AG09309 (cell line): Measurements from ENCODE around the gene RBM10.
A peak's percentile ranks its signal among the peaks of the same experiment; 100 is the strongest.

Experiments used
- DNase-seq: peaks from one replicate; pipeline ENCODE4 v3.0.0-alpha.2; 2010; ENCODE audit warnings: low read depth
- H3K4me3 ChIP-seq: 2 replicates; pipeline ENCODE4 v1.5.1; 2011; ENCODE audit warnings: mild to moderate bottlenecking, low read depth, low read length, moderate library complexity; ENCODE audit not compliant: control insufficient read depth
- TF ChIP-seq, protein P1 (sequence below): IDR thresholded peaks from 2 replicates; pipeline ENCODE4 v1.5.1; 2011; ENCODE audit warnings: mild to moderate bottlenecking, low read depth, low read length, inconsistent platforms; ENCODE audit not compliant: insufficient read depth, control insufficient read depth; ENCODE audit errors: missing control alignments

The RBM10 gene

DNA sequence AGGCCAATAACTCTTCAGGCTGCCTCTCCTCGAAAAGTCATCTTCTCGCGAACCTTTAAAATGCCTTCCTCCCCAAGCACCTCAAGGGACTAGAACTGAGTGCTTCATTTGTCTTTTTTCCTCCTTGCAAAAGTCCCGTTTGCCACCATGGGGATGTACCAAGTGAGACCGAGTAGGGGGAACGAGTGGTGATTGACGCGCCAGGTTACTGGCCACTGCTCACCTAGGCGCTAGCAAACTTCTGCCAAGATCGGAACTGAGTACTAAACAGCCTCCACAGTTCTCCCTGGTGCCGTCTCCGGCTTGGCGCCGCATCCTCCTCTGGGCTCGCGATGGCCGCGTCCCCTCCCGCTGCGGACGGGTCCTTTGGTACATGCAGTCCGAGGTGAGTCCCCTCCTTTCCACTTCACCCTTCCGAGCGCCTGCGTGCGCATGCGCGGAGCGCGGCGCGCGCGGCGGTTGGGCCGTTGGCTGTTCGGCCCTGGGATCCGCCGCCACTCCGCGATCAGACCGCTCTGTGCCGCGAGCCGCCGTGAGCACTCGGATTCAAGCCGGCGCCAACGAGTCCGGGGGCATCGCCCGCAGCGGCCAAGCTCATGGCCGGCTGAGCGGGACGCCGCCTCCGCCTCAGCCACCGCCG is 73.4 kb downstream of the RBM10 start, which contains the start of gene CDK16:
TSS of gene CDK16 (plus strand) at position 402 of the 640 bp plus-strand sequence. CDS start 4,877 bp downstream, outside the sequence.
- H3K4me3 ChIP-seq: peak within 1 kb of the TSS; percentile 88
- DNase-seq: peak; percentile 47
- TF ChIP-seq, protein P1, sequence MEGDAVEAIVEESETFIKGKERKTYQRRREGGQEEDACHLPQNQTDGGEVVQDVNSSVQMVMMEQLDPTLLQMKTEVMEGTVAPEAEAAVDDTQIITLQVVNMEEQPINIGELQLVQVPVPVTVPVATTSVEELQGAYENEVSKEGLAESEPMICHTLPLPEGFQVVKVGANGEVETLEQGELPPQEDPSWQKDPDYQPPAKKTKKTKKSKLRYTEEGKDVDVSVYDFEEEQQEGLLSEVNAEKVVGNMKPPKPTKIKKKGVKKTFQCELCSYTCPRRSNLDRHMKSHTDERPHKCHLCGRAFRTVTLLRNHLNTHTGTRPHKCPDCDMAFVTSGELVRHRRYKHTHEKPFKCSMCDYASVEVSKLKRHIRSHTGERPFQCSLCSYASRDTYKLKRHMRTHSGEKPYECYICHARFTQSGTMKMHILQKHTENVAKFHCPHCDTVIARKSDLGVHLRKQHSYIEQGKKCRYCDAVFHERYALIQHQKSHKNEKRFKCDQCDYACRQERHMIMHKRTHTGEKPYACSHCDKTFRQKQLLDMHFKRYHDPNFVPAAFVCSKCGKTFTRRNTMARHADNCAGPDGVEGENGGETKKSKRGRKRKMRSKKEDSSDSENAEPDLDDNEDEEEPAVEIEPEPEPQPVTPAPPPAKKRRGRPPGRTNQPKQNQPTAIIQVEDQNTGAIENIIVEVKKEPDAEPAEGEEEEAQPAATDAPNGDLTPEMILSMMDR: no peak

DNA sequence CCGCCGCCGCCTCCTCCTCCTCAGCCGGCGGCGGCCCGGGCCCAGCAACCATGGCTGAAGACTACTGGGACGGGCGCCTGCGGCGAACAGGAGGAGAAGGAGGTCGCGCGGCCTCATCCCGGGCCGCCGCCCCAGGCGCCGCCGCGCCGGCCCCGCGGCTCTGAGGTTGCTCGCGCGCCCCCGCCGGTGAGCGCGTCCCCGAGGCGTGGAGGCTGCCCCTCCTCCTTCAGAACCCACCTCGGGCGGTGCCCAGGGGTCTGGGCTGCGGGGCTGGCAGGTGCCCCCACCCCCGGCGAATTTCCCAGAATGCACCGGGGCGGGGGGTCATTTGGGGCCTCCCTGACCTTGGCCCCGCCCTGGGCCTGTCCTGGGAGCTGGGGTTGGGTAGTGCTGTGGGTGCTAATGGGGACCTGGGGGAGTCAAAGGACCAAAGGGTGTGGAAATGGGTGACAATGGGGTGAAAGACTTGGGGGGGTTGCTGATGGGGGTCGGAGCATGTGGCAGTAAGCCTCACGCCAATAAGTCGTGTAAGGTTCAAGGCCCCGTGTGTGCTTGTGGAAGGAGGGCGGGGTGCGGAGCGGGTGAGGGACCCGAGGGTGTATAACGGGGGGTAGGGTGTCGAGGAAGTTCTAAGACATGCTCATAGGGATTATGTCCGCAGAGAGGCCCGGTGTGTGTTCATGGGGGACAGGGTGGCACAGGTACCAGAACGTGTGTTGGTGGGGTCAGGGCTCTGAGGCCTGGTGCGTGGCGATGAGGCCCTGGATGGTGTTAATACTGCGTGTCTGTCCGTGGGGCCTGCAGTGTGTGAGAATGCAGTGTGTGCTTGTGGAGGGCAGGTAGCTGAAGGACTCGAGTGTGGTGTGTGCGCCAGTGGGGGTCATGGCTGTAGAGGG is 74.1 kb downstream of the RBM10 start:
- peak overlapping the region; percentile 88 for H3K4me3 ChIP-seq
- TF ChIP-seq, protein P1: no peak
- DNase-seq: no peak

DNA sequence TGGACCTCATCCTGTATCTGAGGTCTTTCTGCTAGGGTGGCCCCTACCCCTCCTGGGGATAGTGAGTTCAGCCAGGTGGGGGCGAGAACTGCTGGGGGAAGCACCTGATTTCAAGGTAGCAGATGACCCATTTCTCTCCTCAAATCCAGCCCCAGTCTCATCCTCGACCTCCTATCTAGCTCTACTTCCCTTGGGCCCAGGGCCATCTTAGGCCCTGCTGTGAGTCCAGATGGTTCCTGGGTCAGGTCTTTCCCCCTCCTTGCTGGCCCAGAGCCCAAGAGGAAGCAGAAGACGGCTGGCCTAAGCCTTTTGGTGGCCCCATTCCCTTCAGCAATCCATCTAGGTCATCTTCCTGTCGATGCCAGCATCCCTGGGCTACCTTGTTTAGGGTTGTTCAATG is 76.7 kb downstream of the RBM10 start:
- no peak for DNase-seq
- H3K4me3 ChIP-seq: no peak overlapping the region
- TF ChIP-seq, protein P1: no peak

DNA sequence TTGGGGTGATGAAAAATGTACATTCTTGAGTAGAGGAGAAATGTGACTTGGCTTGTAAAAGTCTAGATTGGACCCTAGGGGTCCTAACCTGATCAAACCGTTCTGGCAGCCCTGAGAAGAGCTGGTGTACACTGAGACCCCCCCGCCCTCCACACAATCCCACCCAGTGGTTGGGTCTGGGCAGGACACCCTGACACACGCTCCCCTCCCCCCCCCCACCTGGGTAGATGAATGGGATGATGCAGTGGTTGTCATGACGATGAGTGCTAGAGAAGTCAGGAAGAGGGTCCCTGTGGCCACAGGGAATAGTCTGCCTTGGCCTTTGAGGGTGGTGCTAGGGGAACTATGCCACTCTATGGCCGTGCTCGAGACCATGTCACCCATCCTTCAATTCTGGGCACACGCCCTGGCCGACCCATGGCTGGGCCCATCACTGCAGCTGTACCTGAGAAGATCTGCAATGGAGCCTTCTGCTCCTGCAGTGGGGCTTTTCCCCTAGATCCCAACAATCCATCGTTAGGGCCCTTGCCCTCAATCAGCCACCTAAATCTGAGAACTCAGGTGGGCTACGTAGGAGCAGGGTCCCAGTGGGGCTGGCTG is 77.8 kb downstream of the RBM10 start:
- TF ChIP-seq, protein P1: no peak
- DNase-seq: no peak
- H3K4me3 ChIP-seq: no peak overlapping the region

DNA sequence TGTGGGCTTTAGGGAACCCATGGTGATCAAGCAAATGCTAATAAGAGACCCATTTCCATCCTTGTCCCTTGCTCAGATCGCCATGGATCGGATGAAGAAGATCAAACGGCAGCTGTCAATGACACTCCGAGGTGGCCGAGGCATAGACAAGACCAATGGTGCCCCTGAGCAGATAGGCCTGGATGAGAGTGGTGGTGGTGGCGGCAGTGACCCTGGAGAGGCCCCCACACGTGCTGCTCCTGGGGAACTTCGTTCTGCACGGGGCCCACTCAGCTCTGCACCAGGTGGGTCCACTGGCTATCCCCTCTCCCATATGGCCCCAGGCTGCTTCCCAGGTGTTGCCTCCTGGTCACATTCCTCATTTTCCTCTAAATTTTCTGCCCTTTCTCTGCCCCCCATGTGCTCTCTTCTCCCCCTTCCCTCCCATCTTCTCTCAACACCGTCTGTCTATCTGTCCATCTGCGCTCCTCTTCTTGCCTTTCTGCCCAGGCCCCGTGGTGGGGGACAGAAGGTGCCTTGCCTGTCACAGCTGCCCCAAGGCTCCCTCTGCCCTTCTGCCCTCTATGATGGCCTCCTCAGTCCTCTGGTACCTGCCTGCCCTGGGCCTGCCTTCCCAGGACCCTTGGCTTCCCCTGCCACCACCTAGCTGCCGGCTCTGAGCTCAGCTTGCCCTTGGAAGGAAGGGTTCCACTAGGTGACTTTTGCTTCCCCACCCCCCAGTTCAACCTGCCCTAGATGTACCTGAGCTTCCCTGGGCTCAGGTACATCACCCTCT is 78.6 kb downstream of the RBM10 start:
- DNase-seq: no peak
- no peak overlapping the region for H3K4me3 ChIP-seq

More for the DNA sequence above, 78.6 kb downstream of the RBM10 start:
- TF ChIP-seq, protein P1: no peak
